GM10266 (cell line): ENCODE measurements around the gene FGF21.

ENCODE experiments used
- DNase-seq: peaks from one replicate; pipeline ENCODE4 v3.0.0; 2012; ENCODE audit errors: extremely low spot score
- TF ChIP-seq, protein P1 (sequence below): IDR thresholded peaks from 2 replicates; pipeline ENCODE4 v1.5.1; 2012; ENCODE audit warnings: mild to moderate bottlenecking, low read depth; ENCODE audit not compliant: control insufficient read depth, insufficient read depth; ENCODE audit errors: missing control alignments

FGF21 gene

DNA sequence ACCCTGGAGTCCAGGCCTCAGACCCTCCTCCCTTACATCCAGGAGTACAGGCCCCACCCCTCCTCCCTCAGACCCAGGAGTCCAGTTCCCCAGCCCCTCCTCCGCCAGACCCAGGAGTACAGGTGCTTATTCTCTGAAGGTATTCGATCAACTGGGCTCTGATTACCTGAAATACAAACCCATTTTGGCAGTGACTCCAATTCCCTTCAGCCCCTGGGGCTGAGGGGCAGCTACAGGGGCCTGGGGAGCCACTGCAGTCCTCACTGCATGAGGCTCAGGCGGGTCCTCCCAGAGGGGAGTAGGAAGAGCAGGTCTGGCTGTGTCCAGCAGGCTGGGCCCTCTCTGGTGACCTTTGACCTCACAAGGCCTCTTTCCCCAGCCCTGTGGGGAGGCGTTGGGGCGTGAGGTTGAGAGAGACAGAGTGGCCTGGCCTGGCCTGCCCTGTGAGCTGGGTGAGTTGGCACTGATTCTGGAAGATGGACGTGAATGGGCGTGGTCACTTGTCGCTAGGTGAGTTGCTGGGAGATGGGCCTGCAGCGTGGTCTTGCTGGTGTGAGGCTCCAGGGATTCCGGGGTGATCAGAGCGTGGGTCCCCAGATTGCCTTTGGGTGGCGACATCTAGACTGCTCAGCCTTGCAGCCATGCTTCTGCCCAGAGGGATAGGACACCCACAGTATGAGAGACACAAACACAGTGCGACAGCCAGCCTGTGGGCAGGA, 52.4 kb downstream of the FGF21 start:
- DNase-seq = peak; percentile 20
- TF ChIP-seq, protein P1, sequence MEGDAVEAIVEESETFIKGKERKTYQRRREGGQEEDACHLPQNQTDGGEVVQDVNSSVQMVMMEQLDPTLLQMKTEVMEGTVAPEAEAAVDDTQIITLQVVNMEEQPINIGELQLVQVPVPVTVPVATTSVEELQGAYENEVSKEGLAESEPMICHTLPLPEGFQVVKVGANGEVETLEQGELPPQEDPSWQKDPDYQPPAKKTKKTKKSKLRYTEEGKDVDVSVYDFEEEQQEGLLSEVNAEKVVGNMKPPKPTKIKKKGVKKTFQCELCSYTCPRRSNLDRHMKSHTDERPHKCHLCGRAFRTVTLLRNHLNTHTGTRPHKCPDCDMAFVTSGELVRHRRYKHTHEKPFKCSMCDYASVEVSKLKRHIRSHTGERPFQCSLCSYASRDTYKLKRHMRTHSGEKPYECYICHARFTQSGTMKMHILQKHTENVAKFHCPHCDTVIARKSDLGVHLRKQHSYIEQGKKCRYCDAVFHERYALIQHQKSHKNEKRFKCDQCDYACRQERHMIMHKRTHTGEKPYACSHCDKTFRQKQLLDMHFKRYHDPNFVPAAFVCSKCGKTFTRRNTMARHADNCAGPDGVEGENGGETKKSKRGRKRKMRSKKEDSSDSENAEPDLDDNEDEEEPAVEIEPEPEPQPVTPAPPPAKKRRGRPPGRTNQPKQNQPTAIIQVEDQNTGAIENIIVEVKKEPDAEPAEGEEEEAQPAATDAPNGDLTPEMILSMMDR = peak; percentile 30
